Measurements from ENCODE around the gene JPH2. TPM values are rescaled to one million over a fixed set of nuclear protein-coding genes. Genes with fewer than 3 reads are reported as not detected.

Gene JPH2
- total RNA-seq, 2 donors from 2014 or later = 0.92 to 12.9 TPM

Other genes with a start within 250 kb of the JPH2 start
- 10 to 100 TPM; 21.9 to 35.2 TPM for gene OSER1, start 23.6 kb upstream of the JPH2 start, total RNA-seq
- not detected for gene GDAP1L1, start 60.1 kb upstream of the JPH2 start, total RNA-seq
- 10 to 100 TPM in 1 of 2 donors, 1 to 10 TPM in 1; 9.5 to 10.2 TPM for gene FITM2, start 124.0 kb upstream of the JPH2 start, total RNA-seq
- gene R3HDML, start 149.9 kb upstream of the JPH2 start, total RNA-seq = not detected
- 100 to 1,000 TPM; 301 to 321 TPM for gene HNF4A, start 168.5 kb upstream of the JPH2 start, total RNA-seq

Data from left colon (tissue), 2 donors.